ENCODE results near the gene PDE7B.

Gene PDE7B

DNA sequence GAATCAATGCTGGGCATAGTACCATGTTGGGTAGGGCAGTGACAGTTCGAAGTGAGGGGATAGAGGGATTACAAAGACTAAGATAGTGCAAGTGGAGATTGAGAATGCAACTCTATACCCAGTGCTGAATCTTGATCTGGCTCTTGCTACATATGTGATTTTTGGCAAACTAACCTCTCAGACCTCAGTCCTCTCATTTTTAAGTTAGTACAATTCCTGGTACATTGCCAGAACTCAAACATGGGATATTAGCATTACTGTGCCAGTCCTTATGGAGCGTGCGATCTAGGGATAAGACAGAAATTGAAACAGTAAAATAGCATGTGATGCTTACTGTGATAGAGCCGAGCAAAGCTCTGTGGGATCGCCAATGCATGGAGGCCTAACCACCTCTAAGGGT is 210.2 kb downstream of the PDE7B start:
- in situ Hi-C loops (cut with HindIII; ENCODE audit: low sequenced_read_pairs) = loop anchor here (5.0 kb wide), 1 partner anchor 86 kb away; no protein-coding TSS in a partner anchor

DNA sequence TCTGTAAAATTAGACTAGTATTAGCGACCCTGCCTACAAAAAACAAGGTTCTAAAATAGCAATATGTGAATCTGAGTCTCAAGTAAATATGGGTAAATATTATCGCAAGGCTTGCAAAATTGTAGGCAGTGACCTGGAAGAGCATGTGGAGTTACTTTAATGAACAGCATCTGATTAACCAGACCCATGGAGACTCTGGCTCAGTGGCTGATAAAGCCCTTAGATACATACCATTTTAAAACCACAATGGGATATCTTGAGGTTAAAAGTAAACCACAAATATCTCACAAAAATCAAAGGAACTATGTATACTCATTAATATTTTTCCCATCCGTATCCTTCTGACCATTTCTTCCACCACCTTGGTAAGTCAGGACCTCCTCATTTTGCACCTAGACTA is 211.6 kb downstream of the PDE7B start:
- in situ Hi-C loops (cut with HindIII; ENCODE audit: low sequenced_read_pairs) = loop anchor here (5.0 kb wide), 1 partner anchor 84 kb away; no protein-coding TSS in a partner anchor

DNA sequence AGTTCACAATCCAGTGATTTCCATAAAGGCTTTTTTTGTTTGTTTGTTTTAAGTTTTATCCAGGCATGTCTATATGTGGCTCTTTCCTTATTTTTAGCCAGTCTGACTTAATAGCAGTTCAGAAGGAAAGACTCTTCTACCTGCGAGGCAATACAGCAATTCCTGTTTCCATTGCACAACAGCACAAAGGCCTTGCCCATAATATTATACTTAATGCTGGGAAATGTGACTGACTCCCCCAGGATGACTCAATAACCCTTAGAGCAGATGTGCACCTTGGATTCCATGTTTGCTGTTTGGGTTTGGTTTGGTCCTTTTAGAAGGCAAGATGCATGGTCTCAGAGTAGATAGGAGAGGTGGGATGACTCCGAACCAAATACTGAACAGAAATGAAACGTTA is 214.5 kb downstream of the PDE7B start:
- in situ Hi-C loops (cut with HindIII; ENCODE audit: low sequenced_read_pairs) = no loop called here

DNA sequence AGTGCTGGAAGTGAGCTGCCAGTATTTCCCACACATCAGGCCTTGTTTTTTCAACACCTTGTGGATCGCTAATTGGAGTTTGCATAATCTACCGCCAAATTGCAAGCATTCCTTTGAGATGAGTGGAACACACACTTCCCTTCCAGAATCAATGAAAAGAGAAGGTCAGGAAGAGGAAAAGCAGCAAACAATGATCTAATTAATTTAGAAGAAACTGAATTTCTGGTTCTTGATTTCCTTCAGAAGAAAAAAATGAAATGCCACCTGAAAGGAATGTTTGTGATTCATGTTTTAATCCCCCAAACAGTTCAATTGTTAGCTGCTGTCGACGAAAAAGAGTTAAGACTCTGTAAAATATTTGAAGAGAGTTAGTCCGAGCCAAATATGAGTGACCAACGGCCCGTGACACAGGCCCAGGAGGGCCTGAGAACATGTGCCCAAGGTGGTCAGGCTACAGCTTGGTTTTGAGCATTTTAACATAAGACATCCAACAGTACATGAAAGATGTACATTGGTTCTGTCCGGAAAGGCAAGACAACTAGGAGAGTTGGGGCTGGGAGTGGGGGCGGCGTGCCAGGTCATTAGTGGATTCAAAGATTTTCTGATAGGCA is 216.3 kb downstream of the PDE7B start:
- in situ Hi-C loops (cut with HindIII; ENCODE audit: low sequenced_read_pairs) = no loop called here

- in situ Hi-C loops (cut with HindIII; ENCODE audit: low sequenced_read_pairs) = no loop called here
These were observed 217.6 kb downstream of the PDE7B start for GRCh38 chr6:136069119-136069518.

DNA sequence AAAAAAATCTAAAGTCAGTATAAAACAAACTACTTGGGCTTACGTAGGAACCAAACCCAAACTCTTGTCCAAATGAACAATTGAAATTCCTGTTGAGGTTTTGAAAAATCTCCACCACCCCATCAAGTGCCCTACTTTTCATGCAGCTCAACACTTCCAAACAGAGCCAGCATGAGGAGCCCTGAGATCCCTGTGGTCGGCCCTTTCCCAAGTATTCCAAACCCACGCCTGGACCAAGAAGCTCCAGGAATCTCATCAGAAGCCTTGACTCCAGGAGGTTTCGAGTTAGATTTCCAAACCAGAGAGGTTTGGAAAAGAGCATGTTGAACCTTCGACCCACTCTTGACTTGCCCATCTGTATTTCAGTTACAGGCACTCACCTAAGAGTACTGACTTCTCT is 219.3 kb downstream of the PDE7B start:
- in situ Hi-C loops (cut with HindIII; ENCODE audit: low sequenced_read_pairs) = no loop called here

DNA sequence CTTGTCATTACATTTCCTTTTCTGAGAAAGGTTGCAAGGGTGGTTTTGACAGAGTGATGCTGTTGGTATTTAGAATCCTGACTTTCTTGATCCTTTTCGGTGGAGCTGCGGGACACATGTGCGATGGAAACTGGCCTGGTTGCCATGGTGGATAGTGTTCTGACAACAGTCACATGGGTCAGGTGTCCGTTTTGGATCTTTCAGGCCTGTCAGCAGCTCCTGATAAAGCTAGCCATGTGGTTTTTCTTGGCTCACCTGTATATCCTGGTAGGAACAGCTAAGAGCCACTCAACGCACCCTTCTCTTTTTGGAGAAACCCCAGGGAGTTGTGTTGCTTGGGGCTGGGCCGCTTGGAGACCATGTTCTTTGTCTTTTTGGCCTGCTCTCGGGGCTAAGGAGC is 221.2 kb downstream of the PDE7B start:
- in situ Hi-C loops (cut with HindIII; ENCODE audit: low sequenced_read_pairs) = no loop called here

GRCh38 chr6:136073216-136073615 is 221.7 kb downstream of the PDE7B start:
- in situ Hi-C loops (cut with HindIII; ENCODE audit: low sequenced_read_pairs) = no loop called here

- in situ Hi-C loops (cut with HindIII; ENCODE audit: low sequenced_read_pairs) = no loop called here
These were observed 225.0 kb downstream of the PDE7B start for GRCh38 chr6:136076496-136076895.

DNA sequence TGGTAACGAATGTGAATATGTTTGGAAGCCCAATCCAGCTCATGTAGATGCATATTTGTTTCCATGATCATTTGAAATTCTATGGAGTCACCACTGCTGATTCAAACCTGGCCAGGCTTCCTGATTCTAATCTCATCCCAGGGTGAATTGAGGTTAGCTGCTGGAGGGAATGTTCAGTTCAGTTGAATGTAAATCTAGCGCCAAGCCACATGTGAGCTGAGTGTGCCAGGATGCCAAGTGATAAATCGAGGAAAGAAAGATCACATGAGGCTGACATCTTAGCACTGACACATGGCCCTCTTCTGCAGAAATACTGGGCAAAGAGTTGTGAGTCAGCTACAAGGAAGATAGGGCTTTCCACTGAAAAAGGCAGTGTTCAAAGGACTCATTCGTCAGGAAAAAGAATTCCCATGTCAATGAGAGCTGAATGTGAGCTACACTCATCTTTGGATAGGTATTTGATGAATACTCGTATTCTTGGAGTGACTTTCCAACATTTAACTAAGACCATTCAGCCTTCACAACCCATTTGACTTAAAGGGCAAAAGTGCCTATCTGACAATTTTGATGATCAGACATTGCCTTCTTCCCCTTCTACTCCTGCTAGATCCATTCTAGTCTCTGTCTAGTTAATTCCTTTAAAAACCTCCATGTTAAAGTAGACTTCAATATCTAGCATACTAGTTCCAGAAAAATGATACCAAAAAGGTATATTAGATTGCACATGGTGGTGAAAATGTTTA is 226.5 kb downstream of the PDE7B start:
- in situ Hi-C loops (cut with HindIII; ENCODE audit: low sequenced_read_pairs) = no loop called here

GRCh38 chr6:136079701-136080565 is 228.4 kb downstream of the PDE7B start:
- in situ Hi-C loops (cut with HindIII; ENCODE audit: low sequenced_read_pairs) = no loop called here

GRCh38 chr6:136083540-136083939 is 232.0 kb downstream of the PDE7B start:
- in situ Hi-C loops (cut with HindIII; ENCODE audit: low sequenced_read_pairs) = no loop called here

DNA sequence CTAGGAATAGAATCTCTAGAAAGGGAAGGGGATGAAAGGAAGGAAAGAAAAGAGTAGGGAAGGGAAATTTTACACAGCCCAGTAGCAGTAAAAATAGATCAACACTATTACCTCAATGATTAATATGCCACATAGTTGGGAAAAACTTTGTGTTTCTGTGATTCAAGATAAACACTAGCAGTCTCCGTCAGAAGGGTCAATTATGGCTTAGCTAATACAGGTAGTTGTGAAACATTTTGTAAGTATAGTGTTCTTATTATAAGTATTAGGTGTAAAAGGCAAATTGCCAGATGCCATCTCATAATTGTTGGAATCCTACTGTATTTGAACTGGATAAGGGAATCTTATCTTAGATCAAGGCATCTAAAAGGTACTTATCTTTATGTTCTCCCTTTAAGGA is 232.9 kb downstream of the PDE7B start:
- in situ Hi-C loops (cut with HindIII; ENCODE audit: low sequenced_read_pairs) = no loop called here

- in situ Hi-C loops (cut with HindIII; ENCODE audit: low sequenced_read_pairs) = no loop called here
These were observed 234.0 kb downstream of the PDE7B start for GRCh38 chr6:136085370-136086115.

GRCh38 chr6:136086686-136087085 is 235.2 kb downstream of the PDE7B start:
- in situ Hi-C loops (cut with HindIII; ENCODE audit: low sequenced_read_pairs) = no loop called here

DNA sequence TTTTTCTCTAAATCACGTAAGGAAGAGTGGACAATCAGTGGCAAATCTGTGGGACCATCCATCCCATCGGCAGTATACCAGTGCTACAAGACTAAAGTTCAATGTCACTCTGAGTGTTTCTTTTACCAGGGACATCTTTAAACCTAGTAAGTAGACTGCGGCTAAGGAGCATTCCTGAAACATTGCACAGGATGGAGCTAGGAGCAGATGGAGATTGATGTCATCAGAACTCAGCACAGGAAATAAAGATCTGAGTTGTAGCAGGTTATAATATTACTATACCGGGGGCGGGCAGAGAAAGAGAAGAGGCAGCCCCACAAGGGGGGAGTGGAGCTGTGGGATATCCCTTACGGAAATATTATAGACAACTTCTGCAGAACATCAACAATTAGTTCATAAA is 236.5 kb downstream of the PDE7B start:
- in situ Hi-C loops (cut with HindIII; ENCODE audit: low sequenced_read_pairs) = no loop called here

DNA sequence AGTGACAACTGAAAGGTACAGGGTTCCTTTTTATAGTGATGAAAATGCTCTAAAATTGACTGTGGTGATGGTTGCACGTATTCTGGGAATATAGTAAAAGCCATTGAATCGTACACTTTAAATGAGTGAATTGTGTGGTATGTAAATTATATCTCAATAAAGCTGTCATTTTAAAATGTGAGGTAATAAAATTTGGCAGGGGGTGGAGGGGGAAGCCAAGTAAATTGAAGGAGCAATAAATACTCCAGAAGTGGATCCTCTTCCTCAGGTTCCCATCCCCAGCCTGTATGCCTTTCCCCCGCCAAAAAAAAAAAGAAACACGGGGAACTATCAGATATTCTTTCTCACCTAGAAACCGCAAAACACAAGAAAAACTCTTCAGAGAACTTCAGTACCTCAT is 237.2 kb downstream of the PDE7B start:
- in situ Hi-C loops (cut with HindIII; ENCODE audit: low sequenced_read_pairs) = no loop called here

GRCh38 chr6:136089876-136090275 is 238.4 kb downstream of the PDE7B start:
- in situ Hi-C loops (cut with HindIII; ENCODE audit: low sequenced_read_pairs) = no loop called here

- in situ Hi-C loops (cut with HindIII; ENCODE audit: low sequenced_read_pairs) = no loop called here
These were observed 239.4 kb downstream of the PDE7B start for GRCh38 chr6:136090929-136091328.

- in situ Hi-C loops (cut with HindIII; ENCODE audit: low sequenced_read_pairs) = no loop called here
These were observed 241.4 kb downstream of the PDE7B start for GRCh38 chr6:136092897-136093296.

- in situ Hi-C loops (cut with HindIII; ENCODE audit: low sequenced_read_pairs) = no loop called here
These were observed 242.3 kb downstream of the PDE7B start for GRCh38 chr6:136093835-136094234.
